K562 (cell line): Measurements from ENCODE around the gene PACRG. TPM values are rescaled to one million over a fixed set of nuclear protein-coding genes. Genes with fewer than 3 reads are reported as not detected.
A peak's percentile ranks its signal among the peaks of the same experiment; 100 is the strongest.

ENCODE experiments used
- ATF3 ChIP-seq, 2 experiments: fragments of 450-650 bp in 1 of 2; sonication (generic) in 1 of 2; formaldehyde crosslinking in 1 of 2; IDR thresholded peaks in 1 of 2; conservative IDR thresholded peaks in 1 of 2; 2 replicates each; pipeline versions ENCODE4 v1.6.1 to v1.8.1; 2016 to 2023; ENCODE audit warnings: mild to moderate bottlenecking in 2 of 2, moderate library complexity in 2 of 2, inconsistent platforms in 1 of 2, missing genetic modification reagents in 1 of 2
- ATF7 ChIP-seq: fragments of 450-650 bp; IDR thresholded peaks from 2 replicates; pipeline ENCODE4 v1.7.1; 2014; ENCODE audit warnings: mild to moderate bottlenecking, moderate library complexity
- BCL6 ChIP-seq: fragments of 250-450 bp; sonication (Bioruptor Pico); IDR thresholded peaks from 2 replicates; pipeline ENCODE4 v1.4.0; 2020
- CAMTA2 ChIP-seq: fragments of 250-450 bp; sonication (Bioruptor Pico); conservative IDR thresholded peaks from 2 replicates; pipeline ENCODE4 v1.5.1; 2022
- DACH1 ChIP-seq: fragments of 450-650 bp; IDR thresholded peaks from 2 replicates; pipeline ENCODE4 v1.6.1; 2018; ENCODE audit not compliant: partially characterized antibody
- DPF2 ChIP-seq: fragments of 450-650 bp; IDR thresholded peaks from 2 replicates; pipeline ENCODE4 v1.6.1; 2016
- E2F8 ChIP-seq: fragments of 450-650 bp; IDR thresholded peaks from 2 replicates; pipeline ENCODE4 v1.7.1; 2018; ENCODE audit warnings: mild to moderate bottlenecking, low read depth; ENCODE audit not compliant: partially characterized antibody
- GATA2 ChIP-seq: sonication (generic); formaldehyde crosslinking; IDR thresholded peaks from 2 replicates; pipeline ENCODE4 v1.4.0; 2020; ENCODE audit warnings: mild to moderate bottlenecking, missing genetic modification reagents
- JUND ChIP-seq, 2 experiments: IDR thresholded peaks; 2 replicates in 1 of 2; 3 replicates in 1 of 2; pipeline ENCODE4 v1.6.1; 2011; ENCODE audit warnings: borderline replicate concordance in 2 of 2, low read depth in 2 of 2, low read length in 2 of 2, improper control_type of control experiment in 1 of 2, missing biosample characterization in 1 of 2, missing genetic modification characterization in 1 of 2, missing genetic modification reagents in 1 of 2
- POLR2AphosphoS5 ChIP-seq: IDR thresholded peaks from 2 replicates; pipeline ENCODE4 v1.6.1; 2011; ENCODE audit warnings: mild to moderate bottlenecking, low read depth, low read length, moderate library complexity; ENCODE audit not compliant: control insufficient read depth, insufficient read depth
- RB1 ChIP-seq: fragments of 450-650 bp; IDR thresholded peaks from 2 replicates; pipeline ENCODE4 v1.6.1; 2017; ENCODE audit warnings: low read depth, mild to moderate bottlenecking
- RBFOX2 ChIP-seq: fragments of 200-400 bp; formaldehyde crosslinking; IDR thresholded peaks from 2 replicates; pipeline ENCODE4 v1.6.1; 2017; ENCODE audit warnings: low read depth, mild to moderate bottlenecking, low read length, moderate library complexity
- TCF3 ChIP-seq: sonication (generic); formaldehyde crosslinking; IDR thresholded peaks from 2 replicates; pipeline ENCODE4 v1.4.0; 2020; ENCODE audit warnings: mild to moderate bottlenecking, missing genetic modification reagents
- TFAM ChIP-seq: fragments of 250-450 bp; sonication (Bioruptor Pico); conservative IDR thresholded peaks from 2 replicates; pipeline ENCODE4 v1.5.0; 2021; ENCODE audit warnings: mild to moderate bottlenecking, moderate library complexity
- ZNF24 ChIP-seq: fragments of 450-650 bp; IDR thresholded peaks from 2 replicates; pipeline ENCODE4 v1.6.1; 2016
- ZNF384 ChIP-seq: IDR thresholded peaks from 2 replicates; pipeline ENCODE4 v1.6.1; 2012; ENCODE audit warnings: low read depth, low read length, improper control_type of control experiment
- ZNF551 ChIP-seq: fragments of 250-450 bp; sonication (Bioruptor Pico); IDR thresholded peaks from 2 replicates; pipeline ENCODE4 v1.5.0; 2021; ENCODE audit warnings: mild to moderate bottlenecking, moderate library complexity
- ZNF696 ChIP-seq: fragments of 250-450 bp; sonication (Bioruptor Pico); conservative IDR thresholded peaks from 2 replicates; pipeline ENCODE4 v1.4.0; 2020; ENCODE audit warnings: mild to moderate bottlenecking, moderate library complexity
- polyA plus RNA-seq, 8 experiments: library from polyadenylated mRNA; depleted of rRNA in 4 of 8; stranded (reverse) in 5 of 8; unstranded in 3 of 8; fragments of >200 nt; fragmentation: Nextera tagmentation in 2 of 8; fragmentation: Illumina TruSeq in 1 of 8; extraction: Ambion mirVana in 2 of 8; extraction: Trizol in 1 of 8; gene quantifications; 2 replicates each; pipeline versions ENCODE4 v1.2.1 to v1.2.3, GENCODE V29; 2011 to 2014; ENCODE audit warnings: inconsistent platforms in 1 of 8, missing spikeins in 1 of 8
- total RNA-seq, 7 experiments: library from RNA; depleted of rRNA in 6 of 7; stranded (reverse); fragments of >200 nt in 6 of 7; fragmentation: Illumina TruSeq in 2 of 7; extraction: Trizol in 2 of 7; gene quantifications; 2 replicates each; pipeline versions ENCODE4 v1.2.1 to v1.2.3, GENCODE V29; 2011 to 2021; ENCODE audit warnings: low replicate concordance in 1 of 7

The PACRG gene
- total and polyA plus RNA-seq, 9 of the 15 experiments (the other 6 are each of a cell fraction or from before 2014, with no cell fraction given) = 0.04 TPM; not detected in 8

GRCh38 chr6:163355426-163355991 is 627.7 kb downstream of the PACRG start (continued):
- TF ChIP-seq GATA2 (CRISPR knock-in tag) (no peak), TFAM (CRISPR knock-in tag) (no peak), ZNF24 (no peak), E2F8 (no peak), ZNF551 (CRISPR knock-in tag) (no peak), ATF3 (IDR thresholded peaks at IDR 0.05) (peak; percentile 37; the same call in 1 of the 2 replicates), ATF3 (CRISPR knock-in tag; conservative IDR thresholded peaks at IDR 0.05) (no peak), DACH1 (no peak), DPF2 (no peak), TCF3 (no peak), ATF7 (peak; percentile 45; the same call in 1 of the 2 replicates), CAMTA2 (CRISPR knock-in tag) (no peak), BCL6 (no peak), RB1 (no peak), POLR2AphosphoS5 (no peak), ZNF384 (0 out of 2 replicates have a peak, but pooled peaks have one; percentile 30), RBFOX2 (no peak), ZNF696 (no peak), JUND (IDR thresholded peaks at IDR 0.05; ENCODE audit: borderline replicate concordance, low read depth, low read length) (peak; percentile 37; the same call in 1 of the 2 replicates), JUND (tag; IDR thresholded peaks at IDR 0.05; ENCODE audit: borderline replicate concordance, low read depth, low read length) (no peak)
